Activated CD4-positive, alpha-beta T cell treated with anti-CD3 and anti-CD28 coated beads, Interleukin-2, amount 10 ng/mL, durations not matched to agents 7 days and 5 days (primary cell): ENCODE results near the gene AGBL4. TPM values are rescaled to one million over a fixed set of nuclear protein-coding genes. Genes with fewer than 3 reads are reported as not detected.

Experiments
- CTCF ChIA-PET: fragments of 350-600 bp; sonication (Branson Sonifier 250); formaldehyde crosslinking; loops from one replicate; lab custom pipeline; 2021; ENCODE audit warnings: antibody characterized with exemption; lab: Charles Lee
- POLR2A ChIA-PET: fragments of 350-600 bp; sonication (Branson Sonifier 250); formaldehyde crosslinking; loops from one replicate; lab custom pipeline; 2021; ENCODE audit warnings: antibody characterized with exemption; lab: Charles Lee
- DNase-seq: peaks from one replicate; pipeline ENCODE4 v3.0.0-alpha.2; 2020
- H3K27ac Mint-ChIP-seq: one replicate; pipeline ENCODE4 v1.8.0; 2021; ENCODE audit warnings: mild to moderate bottlenecking, moderate library complexity, mixed read lengths
- H3K27me3 Mint-ChIP-seq: one replicate; pipeline ENCODE4 v1.8.0; 2021; ENCODE audit warnings: mixed read lengths
- H3K36me3 Mint-ChIP-seq: one replicate; pipeline ENCODE4 v1.8.0; 2021; ENCODE audit warnings: low read depth, mixed read lengths
- H3K4me1 Mint-ChIP-seq: one replicate; pipeline ENCODE4 v1.8.0; 2021; ENCODE audit warnings: mixed read lengths
- H3K4me3 Mint-ChIP-seq: one replicate; pipeline ENCODE4 v1.8.0; 2021; ENCODE audit warnings: mild to moderate bottlenecking, moderate library complexity, mixed read lengths
- H3K9me3 Mint-ChIP-seq: one replicate; pipeline ENCODE4 v1.8.0; 2021; ENCODE audit warnings: mixed read lengths
- total RNA-seq, 2 experiments: library from RNA; stranded (reverse); gene quantifications; one replicate each; pipeline ENCODE4 v1.2.3, GENCODE V29; 2021

The AGBL4 gene
- total RNA-seq, 2 experiments from 2014 or later: not detected

DNA sequence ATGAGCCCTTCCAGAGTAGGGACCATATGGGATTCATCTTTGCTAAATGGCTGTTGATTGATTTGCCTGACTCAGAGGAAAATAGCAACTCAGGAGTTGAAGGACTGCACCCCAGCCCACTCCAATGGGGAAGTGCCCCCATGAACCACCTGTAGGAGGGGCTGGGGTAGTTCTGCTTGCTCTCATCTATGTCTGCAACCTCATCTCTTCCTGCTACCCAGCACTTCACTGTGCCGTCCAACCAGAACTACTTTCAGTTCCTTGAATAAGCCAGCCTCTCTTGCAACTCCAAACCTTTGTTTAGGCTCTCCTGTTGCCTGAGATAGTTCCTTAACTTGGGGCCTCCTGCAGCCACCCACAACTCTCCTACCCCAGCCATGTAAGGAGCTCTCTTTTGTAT is 1273.6 kb downstream of the AGBL4 start:
- no peak for DNase-seq
- Mint-ChIP-seq H3K27ac (no peak overlapping the region), H3K36me3 (no peaks in the 10 kb centered on the region), H3K4me1 (no peaks in the 10 kb centered on the region), H3K4me3 (no peak overlapping the region), H3K27me3 (no peaks in the 10 kb centered on the region), H3K9me3 (no peaks in the 10 kb centered on the region)
- ChIA-PET POLR2A (no interaction called here), CTCF (interaction anchor here (0.7 to 1.1 kb wide), 2 partner anchors 8 to 25 kb away, joined by 3 read pairs; no protein-coding TSS in a partner anchor)

DNA sequence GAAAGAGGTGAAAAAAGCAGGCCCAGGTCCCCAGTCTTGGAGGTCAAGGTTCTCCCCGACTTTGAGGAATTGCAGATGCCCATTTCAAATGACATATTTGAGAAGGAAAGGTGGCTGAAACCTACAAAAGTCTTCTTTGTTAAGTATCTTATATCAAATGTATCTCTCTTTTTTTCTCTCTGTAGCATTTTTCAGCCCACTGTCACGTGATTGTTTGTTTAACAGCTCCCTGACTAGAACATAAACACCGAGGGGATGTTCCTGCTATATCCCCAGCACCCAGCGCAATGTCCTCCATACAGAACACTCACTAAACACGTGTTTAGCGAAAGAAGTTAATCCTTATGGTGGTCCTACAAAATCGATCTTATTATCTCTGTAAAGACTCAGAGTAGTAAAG is 1274.7 kb downstream of the AGBL4 start:
- no peak overlapping the region for H3K4me3 Mint-ChIP-seq
- H3K4me1 Mint-ChIP-seq: no peaks in the 10 kb centered on the region
- CTCF ChIA-PET: no interaction called here
- no peaks in the 10 kb centered on the region for H3K36me3 Mint-ChIP-seq
- no peak for DNase-seq
- H3K27ac Mint-ChIP-seq: no peak overlapping the region
- POLR2A ChIA-PET: no interaction called here
- no peaks in the 10 kb centered on the region for H3K9me3 Mint-ChIP-seq
- H3K27me3 Mint-ChIP-seq: no peaks in the 10 kb centered on the region

DNA sequence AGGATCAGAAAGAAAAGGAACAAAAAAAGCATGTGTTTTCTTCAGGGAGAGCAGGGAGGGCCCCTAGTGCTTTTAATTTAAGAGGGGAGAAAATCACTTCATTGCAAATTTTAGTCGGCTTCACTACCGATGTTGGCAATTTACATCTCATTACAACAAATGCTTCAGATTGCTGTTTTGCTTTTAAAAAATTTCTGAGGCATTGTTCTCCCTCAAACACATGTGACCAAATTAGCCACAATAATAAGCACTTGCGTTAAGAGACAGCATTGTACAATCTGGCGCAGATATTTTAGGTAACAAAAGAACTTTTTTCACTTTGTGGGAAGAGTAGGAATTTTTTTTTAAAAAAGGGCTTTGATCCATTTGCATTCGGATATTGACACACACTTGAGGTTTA is 1276.8 kb downstream of the AGBL4 start:
- Mint-ChIP-seq H3K4me3 (no peak overlapping the region), H3K9me3 (no peaks in the 10 kb centered on the region), H3K36me3 (no peaks in the 10 kb centered on the region), H3K4me1 (no peaks in the 10 kb centered on the region), H3K27ac (no peak overlapping the region), H3K27me3 (no peaks in the 10 kb centered on the region)
- CTCF ChIA-PET: no interaction called here
- DNase-seq: no peak
- POLR2A ChIA-PET: no interaction called here

DNA sequence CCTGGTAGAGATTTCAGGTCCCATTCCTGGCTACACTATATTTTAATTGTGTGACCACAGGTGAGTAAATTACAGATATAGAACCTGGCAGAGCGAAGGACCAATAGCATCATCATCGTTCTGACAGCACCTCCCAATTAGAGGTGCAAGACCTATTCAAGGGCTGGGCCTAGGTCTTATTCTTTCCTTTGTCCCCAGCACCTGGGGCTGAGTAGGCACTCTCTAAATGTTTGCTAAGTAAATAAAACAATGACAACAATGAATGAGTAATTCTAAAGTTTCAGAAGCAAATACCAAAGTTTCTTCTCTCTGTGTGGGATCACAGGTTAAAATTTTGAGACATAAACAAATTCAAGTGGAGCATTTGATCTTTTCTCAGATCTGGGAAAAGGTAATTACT is 1279.7 kb downstream of the AGBL4 start:
- no peaks in the 10 kb centered on the region for H3K36me3 Mint-ChIP-seq
- H3K4me3 Mint-ChIP-seq: no peak overlapping the region
- H3K27me3 Mint-ChIP-seq: no peaks in the 10 kb centered on the region
- DNase-seq: no peak
- no peaks in the 10 kb centered on the region for H3K9me3 Mint-ChIP-seq
- CTCF ChIA-PET: interaction anchor here (1.1 kb wide), 1 partner anchor 10 kb away, joined by 5 read pairs; no protein-coding TSS in a partner anchor
- POLR2A ChIA-PET: no interaction called here
- no peaks in the 10 kb centered on the region for H3K4me1 Mint-ChIP-seq
- no peak overlapping the region for H3K27ac Mint-ChIP-seq

DNA sequence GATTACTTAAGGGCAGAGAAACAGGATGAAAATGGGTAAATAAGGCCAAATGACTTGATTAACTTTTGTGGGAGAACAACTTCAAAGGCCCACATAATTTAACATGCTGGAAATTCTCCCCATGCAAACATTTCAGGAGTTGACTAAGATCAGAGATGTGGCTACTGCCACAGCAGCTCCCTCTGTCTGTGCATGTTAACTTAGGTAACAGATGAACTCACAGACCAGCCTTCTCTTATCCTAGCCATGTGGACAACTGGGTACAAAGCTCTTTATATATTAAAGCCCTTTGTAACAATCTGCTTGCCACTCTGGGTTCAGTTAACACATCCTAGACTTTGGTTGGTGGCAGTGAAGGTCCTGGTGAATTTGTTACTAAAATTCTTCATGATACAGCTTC is 1280.3 kb downstream of the AGBL4 start:
- Mint-ChIP-seq H3K4me3 (no peak overlapping the region), H3K27ac (no peak overlapping the region), H3K27me3 (no peaks in the 10 kb centered on the region), H3K4me1 (no peaks in the 10 kb centered on the region), H3K36me3 (no peaks in the 10 kb centered on the region), H3K9me3 (no peaks in the 10 kb centered on the region)
- DNase-seq: no peak
- ChIA-PET CTCF (interaction anchor here (1.1 kb wide), 1 partner anchor 10 kb away, joined by 5 read pairs; no protein-coding TSS in a partner anchor), POLR2A (no interaction called here)

DNA sequence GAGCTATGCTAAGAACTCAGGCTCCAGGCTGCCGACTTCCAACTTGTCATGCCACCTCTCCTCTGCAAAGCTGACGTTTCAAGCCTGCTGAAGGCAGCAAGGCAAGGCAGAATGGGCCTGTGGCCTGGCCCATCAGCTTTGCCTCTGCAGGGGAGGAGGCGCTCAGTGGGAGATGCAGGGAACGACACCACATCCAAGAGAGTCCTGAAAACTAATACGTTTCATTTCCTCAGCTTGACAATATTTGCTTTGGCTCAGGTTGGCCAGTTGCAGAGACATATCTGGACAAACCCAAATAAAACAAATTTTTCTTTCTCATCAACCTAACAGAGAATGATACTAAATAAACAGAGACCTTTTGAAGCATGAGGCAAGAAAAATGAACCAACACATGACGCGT is 1282.4 kb downstream of the AGBL4 start:
- H3K27me3 Mint-ChIP-seq: no peaks in the 10 kb centered on the region
- no peak overlapping the region for H3K27ac Mint-ChIP-seq
- no peak overlapping the region for H3K4me3 Mint-ChIP-seq
- no peaks in the 10 kb centered on the region for H3K9me3 Mint-ChIP-seq
- ChIA-PET CTCF (no interaction called here), POLR2A (no interaction called here)
- H3K4me1 Mint-ChIP-seq: no peaks in the 10 kb centered on the region
- DNase-seq: no peak
- no peaks in the 10 kb centered on the region for H3K36me3 Mint-ChIP-seq

DNA sequence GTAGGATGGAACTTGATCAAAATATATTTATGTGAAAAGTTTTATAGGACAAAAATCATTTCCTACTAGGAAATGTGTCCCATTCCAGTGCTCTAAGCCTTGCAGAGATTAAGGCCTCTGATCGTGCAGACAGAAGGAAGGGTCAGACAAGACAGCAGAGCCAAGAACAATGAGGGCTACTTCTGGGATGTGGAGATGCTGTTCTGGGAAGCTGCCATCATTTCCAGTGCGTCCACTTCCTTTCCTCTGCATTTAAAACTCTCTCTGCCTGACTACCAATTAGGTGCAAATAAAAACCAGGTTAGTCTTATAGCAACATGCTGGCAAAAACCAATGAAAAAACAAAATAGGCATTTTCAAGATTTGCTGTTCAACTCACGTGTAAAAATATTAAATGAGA is 1283.1 kb downstream of the AGBL4 start:
- Mint-ChIP-seq H3K36me3 (no peaks in the 10 kb centered on the region), H3K27me3 (no peaks in the 10 kb centered on the region), H3K9me3 (no peaks in the 10 kb centered on the region), H3K27ac (no peak overlapping the region), H3K4me3 (no peak overlapping the region), H3K4me1 (no peaks in the 10 kb centered on the region)
- POLR2A ChIA-PET: no interaction called here
- DNase-seq: no peak
- CTCF ChIA-PET: no interaction called here

DNA sequence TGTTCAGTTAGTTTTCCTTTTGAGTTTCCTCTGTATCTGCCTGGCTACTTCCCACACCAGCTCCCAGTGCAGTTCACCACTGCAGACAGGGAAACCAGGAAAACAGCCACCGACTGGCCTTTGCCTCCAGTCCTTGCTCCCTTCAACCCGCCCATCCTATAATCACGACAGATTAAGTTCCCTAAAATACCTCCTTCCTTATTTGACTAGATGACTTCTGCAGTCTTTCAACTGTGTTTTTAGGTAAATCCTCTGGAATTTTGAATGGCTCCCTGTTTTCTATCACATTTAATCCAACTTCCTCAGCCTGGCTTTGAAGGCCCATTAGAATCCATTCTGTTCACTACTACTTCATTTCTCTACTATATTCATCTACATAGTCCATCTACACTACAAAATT is 1284.7 kb downstream of the AGBL4 start:
- Mint-ChIP-seq H3K27me3 (no peaks in the 10 kb centered on the region), H3K36me3 (no peaks in the 10 kb centered on the region), H3K9me3 (no peaks in the 10 kb centered on the region), H3K27ac (no peak overlapping the region), H3K4me3 (no peak overlapping the region), H3K4me1 (no peaks in the 10 kb centered on the region)
- CTCF ChIA-PET: no interaction called here
- POLR2A ChIA-PET: no interaction called here
- DNase-seq: no peak

DNA sequence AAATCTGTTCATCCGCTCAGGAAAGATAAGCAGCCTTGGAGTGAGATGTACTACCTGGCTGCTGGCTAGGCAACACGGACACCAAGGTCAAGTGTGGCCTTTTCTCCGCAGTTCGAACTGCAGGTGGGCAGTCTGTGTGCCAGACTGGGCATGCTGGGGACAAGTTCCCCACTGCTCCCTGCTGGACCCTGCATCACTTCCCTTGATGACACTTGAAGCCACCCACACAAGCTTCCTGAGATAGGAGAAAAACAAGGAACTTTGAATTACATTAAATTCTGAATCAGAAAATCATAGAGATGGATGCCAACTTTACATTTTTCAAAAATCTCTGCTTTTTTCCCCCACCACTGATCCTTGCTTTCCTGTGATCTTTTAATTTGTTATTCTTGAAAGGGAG is 1285.4 kb downstream of the AGBL4 start:
- H3K9me3 Mint-ChIP-seq: no peaks in the 10 kb centered on the region
- ChIA-PET POLR2A (no interaction called here), CTCF (no interaction called here)
- no peaks in the 10 kb centered on the region for H3K27me3 Mint-ChIP-seq
- DNase-seq: no peak
- H3K27ac Mint-ChIP-seq: no peak overlapping the region
- no peaks in the 10 kb centered on the region for H3K4me1 Mint-ChIP-seq
- no peak overlapping the region for H3K4me3 Mint-ChIP-seq
- no peaks in the 10 kb centered on the region for H3K36me3 Mint-ChIP-seq

DNA sequence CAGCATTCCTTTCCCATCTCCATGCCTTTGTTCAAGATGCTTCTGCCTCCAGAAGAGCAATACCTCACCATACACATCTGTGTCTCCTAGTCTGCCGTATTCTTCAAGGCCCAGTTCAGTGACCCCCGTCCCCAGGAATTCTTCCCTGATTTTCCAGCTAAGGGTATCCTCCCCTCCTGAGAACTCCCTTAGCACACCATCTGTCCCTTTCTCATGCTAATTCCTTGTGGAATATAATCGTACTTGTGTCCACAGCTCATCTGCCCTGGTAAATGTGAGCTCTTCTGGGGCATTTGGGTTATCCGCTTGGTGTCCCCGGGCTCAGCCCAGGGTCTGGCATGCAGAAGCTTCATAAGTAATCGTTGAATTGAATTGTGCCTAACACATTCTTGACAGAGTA is 1288.0 kb downstream of the AGBL4 start:
- Mint-ChIP-seq H3K4me3 (no peak overlapping the region), H3K4me1 (no peaks in the 10 kb centered on the region), H3K9me3 (no peaks in the 10 kb centered on the region), H3K36me3 (no peaks in the 10 kb centered on the region), H3K27me3 (no peaks in the 10 kb centered on the region), H3K27ac (no peak overlapping the region)
- ChIA-PET CTCF (no interaction called here), POLR2A (no interaction called here)
- no peak for DNase-seq

DNA sequence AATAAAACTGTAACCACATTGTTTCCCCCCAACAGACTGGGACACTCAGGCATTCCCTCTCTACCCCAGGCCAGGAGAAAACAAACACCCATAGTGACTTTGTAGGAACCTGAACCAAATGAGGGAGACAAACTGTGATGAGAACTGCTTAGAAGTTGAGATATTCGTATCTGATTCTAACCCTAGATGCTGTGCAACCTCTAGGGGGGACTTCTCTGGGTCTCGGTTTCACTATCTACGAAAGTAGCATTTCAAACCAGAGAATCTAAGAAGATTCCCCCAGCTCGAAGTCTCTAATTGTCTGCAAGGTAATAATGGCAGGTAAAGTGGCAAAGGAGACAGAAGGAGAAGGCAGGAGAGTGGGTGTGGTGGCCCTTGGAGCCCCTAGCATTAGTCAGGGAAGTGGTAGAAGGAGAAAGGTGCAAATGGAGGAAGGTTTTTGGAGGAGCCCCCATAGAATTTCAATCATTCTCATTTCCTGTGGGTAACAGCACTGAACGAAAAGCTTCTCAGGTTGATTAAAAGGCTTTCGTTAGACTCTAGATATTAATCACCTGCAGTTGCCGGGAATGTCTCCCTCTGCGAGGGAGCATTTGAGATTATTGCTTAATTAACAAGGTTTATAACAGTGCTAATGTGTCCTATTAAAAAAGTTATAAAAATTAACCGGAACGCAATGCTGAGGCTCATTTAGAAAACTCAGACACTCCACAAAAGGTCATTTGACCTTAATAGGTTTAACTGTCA is 1293.4 kb downstream of the AGBL4 start:
- Mint-ChIP-seq H3K36me3 (no peaks in the 10 kb centered on the region), H3K4me3 (no peak overlapping the region), H3K4me1 (peaks cover 2% of the 10 kb centered on the region), H3K27ac (no peak overlapping the region), H3K9me3 (no peaks in the 10 kb centered on the region), H3K27me3 (no peaks in the 10 kb centered on the region)
- ChIA-PET POLR2A (no interaction called here), CTCF (no interaction called here)
- DNase-seq: no peak

DNA sequence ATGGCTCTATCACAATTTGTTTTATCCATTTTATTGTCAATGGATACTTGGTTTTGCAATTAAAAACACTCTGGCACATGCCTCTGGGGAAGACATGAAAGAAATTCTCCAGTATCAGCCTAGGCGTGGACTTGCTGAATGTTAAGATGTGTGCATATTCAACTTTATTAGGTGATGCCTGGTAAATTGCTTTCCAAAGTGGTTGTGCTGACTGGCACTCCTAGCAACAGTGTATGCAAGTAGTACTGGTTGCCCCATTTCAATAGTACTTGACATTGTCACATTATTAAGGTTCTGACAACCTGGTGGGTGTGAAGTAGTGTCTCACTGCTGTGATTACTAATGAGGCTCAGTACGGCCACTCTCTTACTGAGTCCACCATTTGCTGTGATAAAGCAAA is 1295.2 kb downstream of the AGBL4 start:
- POLR2A ChIA-PET: no interaction called here
- H3K27me3 Mint-ChIP-seq: no peaks in the 10 kb centered on the region
- H3K27ac Mint-ChIP-seq: no peak overlapping the region
- H3K4me3 Mint-ChIP-seq: no peak overlapping the region
- CTCF ChIA-PET: no interaction called here
- peaks cover 2% of the 10 kb centered on the region for H3K4me1 Mint-ChIP-seq
- no peak for DNase-seq
- no peaks in the 10 kb centered on the region for H3K36me3 Mint-ChIP-seq
- H3K9me3 Mint-ChIP-seq: no peaks in the 10 kb centered on the region

DNA sequence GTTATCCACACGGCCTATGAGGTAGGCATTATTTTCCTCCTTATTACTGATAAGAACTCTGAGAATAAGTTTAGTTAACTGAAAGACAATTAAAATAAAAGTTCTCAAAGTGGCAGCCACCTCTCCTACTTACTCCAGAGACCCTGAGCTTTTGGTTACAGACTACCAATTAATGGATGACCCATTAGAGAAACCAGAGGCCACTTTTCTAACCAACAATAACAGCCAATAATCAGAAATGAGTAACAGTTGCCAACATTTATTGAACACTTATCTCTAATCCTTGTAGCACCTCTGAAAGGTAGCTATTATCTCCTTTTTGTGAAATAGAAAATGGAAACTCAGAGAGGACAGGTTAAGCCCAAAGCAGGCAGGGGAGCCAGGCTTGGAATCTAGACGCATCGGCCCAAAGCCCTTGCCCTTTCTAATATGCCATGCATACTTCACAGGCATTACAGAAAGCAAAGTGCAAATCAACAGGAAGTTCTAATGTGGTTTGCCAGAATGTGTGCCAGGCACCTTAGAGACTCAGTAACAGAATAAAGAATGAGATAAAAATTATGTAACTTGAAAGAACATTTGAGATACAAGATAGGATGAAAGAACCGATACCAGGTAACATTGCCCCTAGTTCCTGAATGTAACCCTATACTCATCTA is 1297.1 kb downstream of the AGBL4 start:
- no peaks in the 10 kb centered on the region for H3K27me3 Mint-ChIP-seq
- no peaks in the 10 kb centered on the region for H3K9me3 Mint-ChIP-seq
- no peaks in the 10 kb centered on the region for H3K36me3 Mint-ChIP-seq
- peaks cover 2% of the 10 kb centered on the region for H3K4me1 Mint-ChIP-seq
- CTCF ChIA-PET: no interaction called here
- POLR2A ChIA-PET: no interaction called here
- no peak overlapping the region for H3K4me3 Mint-ChIP-seq
- no peak for DNase-seq
- no peak overlapping the region for H3K27ac Mint-ChIP-seq

DNA sequence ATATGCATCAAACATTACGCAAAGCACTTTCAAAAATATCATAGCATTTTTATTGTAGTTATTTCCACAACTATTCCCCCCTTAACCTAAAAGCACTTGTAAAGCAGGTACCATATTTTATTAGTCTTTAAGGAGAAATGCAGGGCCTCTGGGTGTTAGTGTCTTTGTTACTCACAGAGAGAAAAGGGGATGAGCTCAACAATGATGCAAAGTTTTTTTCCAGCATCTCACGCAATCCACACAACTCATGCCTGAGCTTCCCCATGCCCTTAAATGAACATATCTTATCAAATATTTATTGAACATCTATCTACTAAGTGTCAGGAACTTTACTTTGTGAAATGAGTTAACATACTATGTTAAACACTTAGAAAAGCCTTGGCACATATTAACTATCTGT is 1297.6 kb downstream of the AGBL4 start:
- ChIA-PET POLR2A (no interaction called here), CTCF (no interaction called here)

More for the DNA sequence above, 1297.6 kb downstream of the AGBL4 start:
- no peak for DNase-seq
- Mint-ChIP-seq H3K4me3 (no peak overlapping the region), H3K27me3 (no peaks in the 10 kb centered on the region), H3K36me3 (no peaks in the 10 kb centered on the region), H3K27ac (no peak overlapping the region), H3K4me1 (peaks cover 2% of the 10 kb centered on the region), H3K9me3 (no peaks in the 10 kb centered on the region)
